Measurements from ENCODE around the gene ASTN2. TPM values are rescaled to one million over a fixed set of nuclear protein-coding genes. Genes with fewer than 3 reads are reported as not detected.

The ASTN2 gene
- total and polyA plus RNA-seq, 9 of the 15 experiments (the other 6 are each of a cell fraction or from before 2014, with no cell fraction given): 0.56 to 3.5 (median 1.9) TPM

- ChIA-PET CTCF (ENCODE audit: low intra/inter-chr PET ratio) (no interaction called here), POLR2A (no interaction called here)
- no peaks in the 10 kb centered on the region for H3K4me1 ChIP-seq (replicated peaks in 1 of 2; ENCODE audit: control insufficient read depth in 2 of 2, insufficient read depth in 2 of 2, low read length in 2 of 2)
- no peaks in the 10 kb centered on the region for H3K27me3 ChIP-seq (ENCODE audit: control insufficient read depth in 2 of 2, insufficient read depth in 2 of 2, low read length in 2 of 2)
- no peak overlapping the region for H3K4me2 ChIP-seq (ENCODE audit: insufficient read depth, low read length)
- DNase-seq (ENCODE audit: extremely low read depth in 1 of 4, low spot score in 3 of 4): no peak
- no peaks in the 10 kb centered on the region for H3K9me3 ChIP-seq (replicated peaks; ENCODE audit: control insufficient read depth, insufficient read depth, low read depth, low read length)
- H3K4me3 ChIP-seq: no peak overlapping the region
- no peak overlapping the region for H3K9ac ChIP-seq (ENCODE audit: insufficient read depth in 1 of 2, low read depth in 2 of 2, low read length in 2 of 2)
- H2AFZ ChIP-seq (ENCODE audit: low read depth, low read length): no peak overlapping the region
- no TSS peak for BruUV-seq (replicated peaks)
- no peaks in the 10 kb centered on the region for H3K79me2 ChIP-seq (ENCODE audit: control insufficient read depth, insufficient read depth, low read length)
- in situ Hi-C loops (cut with MboI): no loop called here
- no peaks in the 10 kb centered on the region for H3K9me1 ChIP-seq (ENCODE audit: control insufficient read depth, insufficient read depth, low read length)
- intact Hi-C loops (cut with micrococcal nuclease): no loop called here
- no peak for FAIRE-seq
- no peak for ATAC-seq
- 0% methylated on average over 4 of the region's 4 CpGs for WGBS (ENCODE audit: insufficient coverage, low coverage, missing lambda C conversion rate)
- H4K20me1 ChIP-seq (replicated peaks; ENCODE audit: control insufficient read depth, insufficient read depth, low read length): no peaks in the 10 kb centered on the region
- H3K36me3 ChIP-seq (ENCODE audit: control insufficient read depth, insufficient read depth, low read length): no peaks in the 10 kb centered on the region
- no peak overlapping the region for H3K27ac ChIP-seq (ENCODE audit: extremely low read depth, low read depth, low read length)
- TF ChIP-seq IFI16 (CRISPR knock-in tag; IDR thresholded peaks at IDR 0.05) (no peak), ARID3A (IDR thresholded peaks at IDR 0.05; ENCODE audit: borderline replicate concordance, low read depth, low read length) (no peak), ZNF347 (CRISPR knock-in tag; IDR thresholded peaks at IDR 0.05; ENCODE audit: low read depth) (no peak), CBX2 (IDR thresholded peaks at IDR 0.05; ENCODE audit: insufficient read depth, low read length, poor library complexity, severe bottlenecking) (no peak), GTF3C2 (IDR thresholded peaks at IDR 0.05; ENCODE audit: borderline replicate concordance, extremely low read depth, insufficient read length) (no peak), ZKSCAN8 (CRISPR knock-in tag; IDR thresholded peaks at IDR 0.05) (no peak), ZBTB43 (CRISPR knock-in tag; IDR thresholded peaks at IDR 0.05) (no peak), E2F4 (CRISPR knock-in tag; IDR thresholded peaks at IDR 0.05; ENCODE audit: low read depth) (no peak), THAP12 (CRISPR knock-in tag; IDR thresholded peaks at IDR 0.05) (no peak), GMEB1 (CRISPR knock-in tag; IDR thresholded peaks at IDR 0.05) (no peak)
Observed at GRCh38 chr9:116800074-116800473, 614.8 kb downstream of the ASTN2 start.

Data from K562 (cell line).